SK-N-SH (cell line): Measurements from ENCODE around the gene DNAJC19. TPM values are rescaled to one million over a fixed set of nuclear protein-coding genes. Genes with fewer than 3 reads are reported as not detected.
A peak's percentile ranks its signal among the peaks of the same experiment; 100 is the strongest.
"Not testable (repeated sequence)": the region's sequence is repeated elsewhere in the genome, so short reads cannot be mapped to it uniquely, and the experiment has no call there.

Source experiments
- CTCF ChIA-PET: fragments of 300-600, 350-600 bp; formaldehyde crosslinking; extraction: SDS; loops from one replicate; lab custom pipeline; 2021; lab: Yijun Ruan, JAX
- POLR2A ChIA-PET: fragments of 350-600 bp; sonication (Branson Sonifier 250); formaldehyde crosslinking; extraction: SDS; loops from one replicate; lab custom pipeline; 2020; ENCODE audit warnings: antibody characterized with exemption, inconsistent platforms; lab: Yijun Ruan, JAX
- DNase-seq: peaks from one replicate; pipeline ENCODE4 v3.0.0; 2012
- H2AFZ ChIP-seq: fragments of 200-600 bp; sonication (generic); 2 replicates; pipeline ENCODE4 v1.8.1; 2016; ENCODE audit warnings: antibody characterized with exemption, mild to moderate bottlenecking, low read depth
- H3F3A ChIP-seq: fragments of 200-600 bp; sonication (generic); replicated peaks from 2 replicates; pipeline ENCODE3; 2016; ENCODE audit warnings: antibody characterized with exemption, mild to moderate bottlenecking; ENCODE audit not compliant: insufficient read depth
- H3K27ac ChIP-seq, 2 experiments: fragments of 200-500 bp in 1 of 2; fragments of 200-600 bp in 1 of 2; sonication (Bioruptor generic) in 1 of 2; sonication (generic), shearing (Covaris generic) in 1 of 2; 2 replicates each; pipeline versions ENCODE4 v1.5.1 to v1.6.1; 2014 to 2016; ENCODE audit warnings: low read depth in 2 of 2, inconsistent platforms in 1 of 2, low read length in 1 of 2, mild to moderate bottlenecking in 1 of 2, mixed read lengths in 1 of 2
- H3K27me3 ChIP-seq: fragments of 200-600 bp; sonication (generic), shearing (Covaris generic); 2 replicates; pipeline ENCODE4 v1.6.1; 2016; ENCODE audit warnings: mixed run types; ENCODE audit not compliant: insufficient read depth
- H3K36me3 ChIP-seq, 2 experiments: fragments of 200-500 bp in 1 of 2; fragments of 200-600 bp in 1 of 2; sonication (Bioruptor generic) in 1 of 2; sonication (generic) in 1 of 2; replicated peaks in 1 of 2; 2 replicates each; pipeline versions ENCODE3 to v1.5.1; 2014 to 2016; ENCODE audit warnings: low read length in 1 of 2, mild to moderate bottlenecking in 1 of 2; ENCODE audit not compliant: insufficient read depth in 2 of 2, control insufficient read depth in 1 of 2
- H3K4me1 ChIP-seq, 2 experiments: fragments of 200-500 bp in 1 of 2; fragments of 200-600 bp in 1 of 2; sonication (Bioruptor generic) in 1 of 2; sonication (generic), shearing (Covaris generic) in 1 of 2; 2 replicates each; pipeline versions ENCODE4 v1.5.1 to v1.6.1; 2014 to 2016; ENCODE audit warnings: low read depth in 1 of 2, low read length in 1 of 2, mixed run types in 1 of 2; ENCODE audit not compliant: insufficient read depth in 2 of 2, control insufficient read depth in 1 of 2
- H3K4me2 ChIP-seq: fragments of 200-600 bp; sonication (generic), shearing (Covaris generic); 2 replicates; pipeline ENCODE4 v1.6.1; 2017; ENCODE audit warnings: mixed run types
- H3K4me3 ChIP-seq, 2 experiments: fragments of 200-500 bp in 1 of 2; fragments of 200-600 bp in 1 of 2; sonication (Bioruptor generic) in 1 of 2; sonication (generic), shearing (Covaris generic) in 1 of 2; 2 replicates each; pipeline versions ENCODE4 v1.5.1 to v1.8.1; 2014 to 2016; ENCODE audit warnings: low read depth in 2 of 2, inconsistent platforms in 1 of 2, low read length in 1 of 2, mild to moderate bottlenecking in 1 of 2, mixed read lengths in 1 of 2, moderate library complexity in 1 of 2
- H3K79me2 ChIP-seq: fragments of 200-600 bp; sonication (generic); 2 replicates; pipeline ENCODE4 v1.8.1; 2017; ENCODE audit warnings: mild to moderate bottlenecking; ENCODE audit not compliant: insufficient read depth
- H3K9ac ChIP-seq: fragments of 200-600 bp; sonication (generic); 2 replicates; pipeline ENCODE4 v1.6.1; 2017; ENCODE audit warnings: mixed run types
- H3K9me2 ChIP-seq: fragments of 200-600 bp; sonication (generic); 2 replicates; pipeline ENCODE4 v1.6.1; 2017; ENCODE audit warnings: mixed run types
- H3K9me3 ChIP-seq: fragments of 200-600 bp; sonication (generic); 2 replicates; pipeline ENCODE4 v1.6.1; 2017; ENCODE audit warnings: mixed run types, mild to moderate bottlenecking, moderate library complexity
- H4K20me1 ChIP-seq: fragments of 200-600 bp; sonication (generic); 2 replicates; pipeline ENCODE4 v1.6.1; 2017; ENCODE audit warnings: mild to moderate bottlenecking, mixed run types; ENCODE audit not compliant: insufficient read depth
- EZH2phosphoT487 ChIP-seq: fragments of 200-600 bp; sonication (generic); IDR thresholded peaks from 2 replicates; pipeline ENCODE4 v1.6.1; 2017; ENCODE audit warnings: low read depth, mixed run types, mild to moderate bottlenecking, antibody characterized with exemption, moderate library complexity, borderline replicate concordance
- GABPA ChIP-seq: IDR thresholded peaks from 2 replicates; pipeline ENCODE4 v1.4.0; 2012; ENCODE audit warnings: low read depth, mild to moderate bottlenecking
- GATA2 ChIP-seq: sonication (generic); formaldehyde crosslinking; IDR thresholded peaks from 2 replicates; pipeline ENCODE4 v1.5.0; 2020; ENCODE audit warnings: mild to moderate bottlenecking, missing genetic modification reagents
- MAX ChIP-seq: IDR thresholded peaks from 2 replicates; pipeline ENCODE4 v1.4.0; 2012; ENCODE audit warnings: low read depth
- POLR2AphosphoS5 ChIP-seq: IDR thresholded peaks from 2 replicates; pipeline ENCODE4 v1.6.1; 2012; ENCODE audit warnings: low read depth, low read length
- RAD21 ChIP-seq: IDR thresholded peaks from 2 replicates; pipeline ENCODE4 v1.6.1; 2012; ENCODE audit warnings: mild to moderate bottlenecking, low read length
- RCOR1 ChIP-seq: fragments of 150-350 bp; IDR thresholded peaks from 2 replicates; pipeline ENCODE4 v1.6.1; 2017; ENCODE audit warnings: antibody characterized with exemption, low read length
- SIN3A ChIP-seq: IDR thresholded peaks from 2 replicates; pipeline ENCODE4 v1.6.1; 2012; ENCODE audit warnings: low read depth, mild to moderate bottlenecking, low read length, moderate library complexity, borderline replicate concordance
- SMC3 ChIP-seq: IDR thresholded peaks from 2 replicates; pipeline ENCODE4 v1.6.1; 2012; ENCODE audit warnings: low read depth, low read length, improper control_type of control experiment
- WGBS: methylation state at CpG from one replicate; pipeline ENCODE4 v1.1.6; 2017; ENCODE audit warnings: low lambda C conversion rate; 5-methylcytosine and 5-hydroxymethylcytosine counted together
- polyA plus RNA-seq, 3 experiments: library from polyadenylated mRNA; depleted of rRNA; stranded (reverse); fragments of >200 nt; gene quantifications; 2 replicates each; pipeline ENCODE4 v1.2.3, GENCODE V29; 2012
- TF ChIP-seq, protein P1 (sequence below): fragments of 150-350 bp; IDR thresholded peaks from 2 replicates; pipeline ENCODE4 v1.6.1; 2016; ENCODE audit warnings: mild to moderate bottlenecking, low read depth, low read length
- TF ChIP-seq, protein P2 (sequence below): IDR thresholded peaks from 2 replicates; pipeline ENCODE4; 2012

Gene DNAJC19
- polyA plus RNA-seq, 1 of the 3 experiments (the other 2 are of a cell fraction): 56.7 TPM

- DNase-seq: no peak
- no peak for TF ChIP-seq SIN3A
- TF ChIP-seq, protein P1, sequence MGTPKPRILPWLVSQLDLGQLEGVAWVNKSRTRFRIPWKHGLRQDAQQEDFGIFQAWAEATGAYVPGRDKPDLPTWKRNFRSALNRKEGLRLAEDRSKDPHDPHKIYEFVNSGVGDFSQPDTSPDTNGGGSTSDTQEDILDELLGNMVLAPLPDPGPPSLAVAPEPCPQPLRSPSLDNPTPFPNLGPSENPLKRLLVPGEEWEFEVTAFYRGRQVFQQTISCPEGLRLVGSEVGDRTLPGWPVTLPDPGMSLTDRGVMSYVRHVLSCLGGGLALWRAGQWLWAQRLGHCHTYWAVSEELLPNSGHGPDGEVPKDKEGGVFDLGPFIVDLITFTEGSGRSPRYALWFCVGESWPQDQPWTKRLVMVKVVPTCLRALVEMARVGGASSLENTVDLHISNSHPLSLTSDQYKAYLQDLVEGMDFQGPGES: no peak
- TF ChIP-seq, all 33 proteins: peak for 0
- Histone ChIP-seq H3K36me3 (peaks cover 31 to 44% of the 10 kb centered on the region in 2 experiments), H3K4me3 (no peak overlapping the region), H3K27me3 (no peaks in the 10 kb centered on the region), H3K4me2 (no peak overlapping the region), H4K20me1 (no peaks in the 10 kb centered on the region), H3K27ac (no peak overlapping the region), H3K9me3 (no peaks in the 10 kb centered on the region), H3K79me2 (peaks cover 40% of the 10 kb centered on the region), H3K9ac (no peak overlapping the region), H3K4me1 (peaks cover 4% of the 10 kb centered on the region in 2 experiments; a peak in 1 of 4 replicates), H3K9me2 (no peaks in the 10 kb centered on the region), H3F3A (peaks cover 19% of the 10 kb centered on the region), H2AFZ (no peak overlapping the region)
- WGBS: 100% methylated on average over 2 of the region's 2 CpGs
- CTCF ChIA-PET: no interaction called here
- POLR2A ChIA-PET: no interaction called here
These were observed 2.2 kb downstream of the DNAJC19 start for GRCh38 chr3:180987344-180987743.

DNA sequence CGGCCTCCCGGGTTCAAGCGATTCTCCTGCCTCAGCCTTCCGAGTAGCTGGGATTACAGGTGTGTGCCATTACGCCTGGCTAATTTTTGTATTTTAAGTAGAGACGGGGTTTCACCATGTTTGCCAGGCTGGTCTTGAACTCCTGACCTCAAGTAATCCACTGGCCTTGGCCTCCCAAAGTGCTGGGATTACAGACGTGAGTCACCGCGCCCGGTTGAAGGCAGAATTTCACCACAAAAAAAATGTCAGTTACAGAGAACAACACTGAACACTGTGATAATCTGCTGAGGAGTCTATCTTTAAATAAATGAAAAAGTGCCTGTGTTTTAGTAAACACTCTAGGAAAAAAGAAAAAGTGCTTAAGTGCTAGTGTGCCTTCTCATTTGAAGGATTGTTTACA lies 3.2 kb downstream of the DNAJC19 start:
- H4K20me1 ChIP-seq, H3K27ac ChIP-seq, H3K4me3 ChIP-seq, H3K9me2 ChIP-seq, H3K4me1 ChIP-seq, POLR2A ChIA-PET, H3K9me3 ChIP-seq, H3K9ac ChIP-seq, H2AFZ ChIP-seq, H3K27me3 ChIP-seq, DNase-seq, CTCF ChIA-PET, H3K4me2 ChIP-seq: not testable (repeated sequence)
- peaks cover 19% of the 10 kb centered on the region for H3F3A ChIP-seq
- 96% methylated on average over 10 of the region's 10 CpGs for WGBS
- H3K79me2 ChIP-seq: peaks cover 40% of the 10 kb centered on the region
- H3K36me3 ChIP-seq: peaks cover 38 to 53% of the 10 kb centered on the region in 2 experiments

DNA sequence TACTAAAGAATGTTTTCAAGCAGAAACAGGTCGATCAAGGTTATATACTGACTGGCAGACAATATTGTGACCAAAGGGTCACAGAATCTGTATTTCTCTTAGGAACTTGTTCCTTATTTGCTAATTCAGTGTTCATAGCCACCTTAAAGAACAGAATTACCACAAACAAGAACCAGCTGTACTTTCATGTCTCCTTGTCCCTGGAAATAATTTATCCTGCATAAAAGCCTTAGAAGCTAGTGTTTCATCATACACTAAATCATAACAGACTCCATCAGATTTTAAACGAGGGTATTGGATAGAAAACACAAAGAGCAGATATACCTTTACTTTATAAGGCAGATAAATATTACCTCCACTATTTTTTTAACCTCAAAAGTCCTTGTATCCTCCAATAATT lies 6.4 kb downstream of the DNAJC19 start:
- no peak overlapping the region for H3K4me2 ChIP-seq
- H3K36me3 ChIP-seq: peaks cover 53 to 79% of the 10 kb centered on the region in 2 experiments
- no peaks in the 10 kb centered on the region for H3K4me1 ChIP-seq
- whole genome bisulfite sequencing: 60% methylated on average over 2 of the region's 2 CpGs
- no peak overlapping the region for H2AFZ ChIP-seq
- DNase-seq: no peak
- no peaks in the 10 kb centered on the region for H3K9me2 ChIP-seq
- POLR2A ChIA-PET: no interaction called here
- no peaks in the 10 kb centered on the region for H4K20me1 ChIP-seq
- peaks cover 29% of the 10 kb centered on the region for H3K79me2 ChIP-seq
- H3K27me3 ChIP-seq: no peaks in the 10 kb centered on the region
- H3K27ac ChIP-seq: peak overlapping the region in 1 of 2 experiments; percentile 22; a peak in 1 of 4 replicates
- no peak overlapping the region for H3K4me3 ChIP-seq
- CTCF ChIA-PET: no interaction called here
- peaks cover 23% of the 10 kb centered on the region for H3F3A ChIP-seq
- no peaks in the 10 kb centered on the region for H3K9me3 ChIP-seq
- no peak for TF ChIP-seq EZH2phosphoT487
- no peak overlapping the region for H3K9ac ChIP-seq

GRCh38 chr3:180981912-180982311 lies 7.6 kb downstream of the DNAJC19 start:
- CTCF ChIA-PET: no interaction called here
- Histone ChIP-seq H3K4me3 (no peak overlapping the region), H3K9me3 (no peaks in the 10 kb centered on the region), H3K4me2 (no peak overlapping the region), H3K36me3 (peaks cover 62 to 79% of the 10 kb centered on the region in 2 experiments), H3K9me2 (no peaks in the 10 kb centered on the region), H4K20me1 (no peaks in the 10 kb centered on the region), H3K9ac (no peak overlapping the region), H3K79me2 (peaks cover 18% of the 10 kb centered on the region), H2AFZ (no peak overlapping the region), H3K27ac (no peak overlapping the region), H3F3A (peaks cover 27% of the 10 kb centered on the region), H3K27me3 (no peaks in the 10 kb centered on the region), H3K4me1 (no peaks in the 10 kb centered on the region)
- POLR2A ChIA-PET: no interaction called here
- WGBS: 100% methylated on average over 2 of the region's 2 CpGs
- DNase-seq: no peak
- TF ChIP-seq MAX (no peak), RCOR1 (no peak), GABPA (no peak), POLR2AphosphoS5 (no peak), GATA2 (CRISPR knock-in tag) (no peak), RAD21 (no peak), EZH2phosphoT487 (no peak), SIN3A (no peak), SMC3 (no peak)
- TF ChIP-seq, protein P2, sequence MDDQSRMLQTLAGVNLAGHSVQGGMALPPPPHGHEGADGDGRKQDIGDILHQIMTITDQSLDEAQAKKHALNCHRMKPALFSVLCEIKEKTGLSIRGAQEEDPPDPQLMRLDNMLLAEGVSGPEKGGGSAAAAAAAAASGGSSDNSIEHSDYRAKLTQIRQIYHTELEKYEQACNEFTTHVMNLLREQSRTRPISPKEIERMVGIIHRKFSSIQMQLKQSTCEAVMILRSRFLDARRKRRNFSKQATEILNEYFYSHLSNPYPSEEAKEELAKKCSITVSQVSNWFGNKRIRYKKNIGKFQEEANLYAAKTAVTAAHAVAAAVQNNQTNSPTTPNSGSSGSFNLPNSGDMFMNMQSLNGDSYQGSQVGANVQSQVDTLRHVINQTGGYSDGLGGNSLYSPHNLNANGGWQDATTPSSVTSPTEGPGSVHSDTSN: no peak
- TF ChIP-seq, protein P1: no peak
